SJCRH30 (cell line): ENCODE measurements around the gene GZMM. TPM values are rescaled to one million over a fixed set of nuclear protein-coding genes. Genes with fewer than 3 reads are reported as not detected.

Experiments used
- DNase-seq, 2 experiments: peaks; one replicate each; pipeline ENCODE4 v3.0.0-alpha.2; 2015 to 2020
- H3K27ac ChIP-seq: fragments of 250-450 bp; sonication (Bioruptor Pico); 2 replicates; pipeline ENCODE4 v1.5.1; 2020; ENCODE audit warnings: mild to moderate bottlenecking, moderate library complexity
- H3K27me3 ChIP-seq: fragments of 250-450 bp; sonication (Bioruptor Pico); 2 replicates; pipeline ENCODE4 v1.5.1; 2020; ENCODE audit warnings: mild to moderate bottlenecking, moderate library complexity
- H3K36me3 ChIP-seq: fragments of 250-450 bp; sonication (Bioruptor Pico); 2 replicates; pipeline ENCODE4 v1.5.1; 2020; ENCODE audit warnings: mild to moderate bottlenecking, moderate library complexity
- H3K4me1 ChIP-seq: fragments of 250-450 bp; sonication (Bioruptor Pico); 2 replicates; pipeline ENCODE4 v1.5.1; 2020; ENCODE audit warnings: mild to moderate bottlenecking, moderate library complexity
- H3K4me3 ChIP-seq: fragments of 250-450 bp; sonication (Bioruptor Pico); 2 replicates; pipeline ENCODE4 v1.5.1; 2020; ENCODE audit warnings: mild to moderate bottlenecking, moderate library complexity
- H3K9me3 ChIP-seq: fragments of 250-450 bp; sonication (Bioruptor Pico); replicated peaks from 2 replicates; pipeline ENCODE4 v1.5.1; 2020; ENCODE audit warnings: mild to moderate bottlenecking, moderate library complexity
- total RNA-seq: library from RNA; depleted of rRNA; stranded (reverse); fragments of >200 nt; shearing (Covaris generic); gene quantifications from 2 replicates; pipeline ENCODE4 v1.2.3, GENCODE V29; 2014

Gene GZMM
- total RNA-seq, 1 experiment from 2014 or later, result not detected

DNA sequence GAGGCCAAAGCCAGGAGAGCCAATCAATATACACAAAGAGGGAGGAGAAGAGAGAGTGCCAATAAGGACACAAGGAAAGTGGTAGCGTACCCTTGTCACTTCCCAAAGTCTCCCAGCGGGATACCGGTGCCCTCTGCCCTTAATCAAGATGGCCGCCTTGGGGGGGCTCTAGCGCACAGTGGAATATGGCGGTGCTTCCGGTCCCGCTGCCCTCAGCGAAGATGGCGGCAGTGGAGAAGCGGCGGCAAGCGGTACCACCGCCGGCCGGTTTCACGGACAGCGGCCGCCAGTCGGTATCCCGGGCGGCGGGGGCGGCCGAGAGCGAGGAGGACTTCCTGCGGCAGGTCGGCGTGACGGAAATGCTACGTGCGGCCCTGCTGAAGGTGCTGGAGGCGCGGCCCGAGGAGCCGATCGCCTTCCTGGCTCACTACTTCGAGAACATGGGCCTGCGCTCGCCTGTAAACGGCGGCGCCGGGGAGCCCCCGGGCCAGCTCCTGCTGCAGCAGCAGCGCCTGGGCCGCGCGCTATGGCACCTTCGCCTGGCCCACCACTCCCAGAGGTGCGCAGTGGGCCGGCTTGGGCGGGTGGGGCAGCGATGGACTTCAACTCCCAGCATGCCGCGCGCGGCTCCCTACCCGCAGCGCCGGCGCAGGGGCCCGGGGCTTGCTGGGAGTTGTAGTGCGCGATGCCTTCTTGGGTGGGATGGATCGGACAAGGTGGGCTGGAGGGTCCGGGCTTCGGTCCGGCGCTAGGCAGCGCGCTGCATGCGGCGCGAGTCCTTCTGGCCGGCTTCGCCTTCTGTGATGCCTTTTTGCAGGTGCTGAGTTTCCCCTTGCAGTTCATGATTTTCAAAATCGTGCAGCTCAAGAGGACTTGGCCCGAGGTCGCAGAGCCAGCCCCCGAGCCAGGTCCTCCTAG, 36.3 kb upstream of the GZMM start, which contains the start of gene TPGS1:
Gene TPGS1 (plus strand): TSS at position 212 of the 918 bp plus-strand sequence. CDS start 10 bp downstream, at position 222.
- Histone ChIP-seq H3K4me3 (peak within 1 kb of the TSS; percentile 97), H3K9me3 (no peaks in the 10 kb centered on the region), H3K27ac (peak within 1 kb of the TSS; percentile 95), H3K27me3 (no peaks in the 10 kb centered on the region), H3K36me3 (no peaks in the 10 kb centered on the region), H3K4me1 (peaks cover 11% of the 10 kb centered on the region)
- DNase-seq, result peak; percentile 76 to 99

DNA sequence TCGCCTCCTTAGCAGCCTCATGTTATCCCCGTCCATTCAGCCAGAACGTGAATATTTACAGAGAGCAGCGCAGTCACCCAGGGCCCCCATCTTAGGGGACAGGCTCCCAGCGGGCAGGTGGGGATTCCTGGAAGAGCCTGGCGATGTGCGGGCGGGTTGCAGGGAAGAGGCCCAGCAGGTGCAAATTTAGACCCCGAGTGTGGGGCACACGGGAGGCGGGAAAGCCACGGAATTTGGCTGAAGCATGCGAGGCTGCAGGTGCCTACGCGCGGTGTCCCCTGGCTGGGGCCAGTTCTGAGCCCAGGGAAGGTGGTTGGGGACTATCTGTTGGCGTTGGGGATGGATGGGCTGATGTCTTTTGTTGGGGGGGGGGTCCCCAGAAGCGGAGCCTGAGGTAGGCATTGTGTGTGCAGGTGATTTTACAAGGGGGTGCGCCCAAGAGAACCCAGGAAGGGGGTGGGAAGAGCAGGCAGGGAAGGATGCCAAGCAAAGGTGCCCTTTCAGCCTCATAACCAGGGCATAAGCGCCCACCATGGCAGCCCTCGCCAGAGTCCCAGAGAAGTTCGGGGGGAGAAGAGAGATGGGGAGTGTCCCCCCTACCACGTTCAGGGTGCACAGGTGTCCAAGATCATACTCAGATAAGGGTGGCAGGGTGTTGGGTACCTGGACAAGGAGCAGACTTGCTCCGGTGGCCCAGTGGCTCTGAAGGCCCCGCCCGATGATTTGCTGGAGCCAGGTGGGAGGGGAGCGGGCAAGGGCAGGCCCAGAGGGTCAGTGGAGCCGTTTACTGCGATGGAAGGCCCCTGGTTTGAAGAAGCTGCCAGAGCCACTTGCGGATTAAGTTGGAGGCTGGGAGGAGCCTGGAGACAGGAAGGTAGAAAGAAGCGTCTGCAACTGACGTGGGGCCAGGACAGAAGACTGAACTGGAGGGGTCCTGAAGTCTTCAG, 35.4 kb upstream of the GZMM start:
- Histone ChIP-seq H3K27ac (no peak overlapping the region), H3K4me1 (peaks cover 11% of the 10 kb centered on the region), H3K36me3 (no peaks in the 10 kb centered on the region), H3K9me3 (no peaks in the 10 kb centered on the region), H3K4me3 (peak overlapping the region; percentile 97), H3K27me3 (no peaks in the 10 kb centered on the region)
- no peak for DNase-seq

DNA sequence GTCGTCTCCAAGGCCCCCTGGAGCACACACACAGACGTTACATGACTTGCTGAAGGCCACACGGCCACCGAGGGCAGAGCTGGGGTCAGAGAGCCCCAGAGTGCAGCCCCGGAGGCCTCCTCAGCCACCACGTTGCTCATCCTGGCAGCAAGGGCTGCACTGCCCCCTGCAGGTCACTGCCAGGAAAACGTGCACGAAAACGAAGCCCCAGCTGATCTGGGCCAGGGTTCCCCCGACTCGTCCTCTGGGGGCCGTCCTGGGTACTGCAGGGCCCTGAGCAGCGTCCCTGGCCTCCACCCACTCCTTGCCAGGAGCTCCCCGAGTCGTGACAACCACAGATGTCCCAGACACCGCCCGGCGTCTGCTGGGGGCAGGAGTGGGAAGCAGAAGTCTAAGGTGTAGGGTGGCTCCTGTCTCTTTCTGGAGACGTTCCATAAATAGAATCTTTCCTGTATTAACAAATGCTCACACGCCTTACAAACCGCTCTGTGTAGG, 33.2 kb upstream of the GZMM start:
- peak overlapping the region; percentile 13 for H3K4me3 ChIP-seq
- peak overlapping the region; percentile 86 for H3K27ac ChIP-seq
- H3K36me3 ChIP-seq, result no peaks in the 10 kb centered on the region
- H3K9me3 ChIP-seq, result no peaks in the 10 kb centered on the region
- H3K4me1 ChIP-seq, result peaks cover 11% of the 10 kb centered on the region
- H3K27me3 ChIP-seq, result no peaks in the 10 kb centered on the region
- peak; percentile 87 to 95 for DNase-seq

DNA sequence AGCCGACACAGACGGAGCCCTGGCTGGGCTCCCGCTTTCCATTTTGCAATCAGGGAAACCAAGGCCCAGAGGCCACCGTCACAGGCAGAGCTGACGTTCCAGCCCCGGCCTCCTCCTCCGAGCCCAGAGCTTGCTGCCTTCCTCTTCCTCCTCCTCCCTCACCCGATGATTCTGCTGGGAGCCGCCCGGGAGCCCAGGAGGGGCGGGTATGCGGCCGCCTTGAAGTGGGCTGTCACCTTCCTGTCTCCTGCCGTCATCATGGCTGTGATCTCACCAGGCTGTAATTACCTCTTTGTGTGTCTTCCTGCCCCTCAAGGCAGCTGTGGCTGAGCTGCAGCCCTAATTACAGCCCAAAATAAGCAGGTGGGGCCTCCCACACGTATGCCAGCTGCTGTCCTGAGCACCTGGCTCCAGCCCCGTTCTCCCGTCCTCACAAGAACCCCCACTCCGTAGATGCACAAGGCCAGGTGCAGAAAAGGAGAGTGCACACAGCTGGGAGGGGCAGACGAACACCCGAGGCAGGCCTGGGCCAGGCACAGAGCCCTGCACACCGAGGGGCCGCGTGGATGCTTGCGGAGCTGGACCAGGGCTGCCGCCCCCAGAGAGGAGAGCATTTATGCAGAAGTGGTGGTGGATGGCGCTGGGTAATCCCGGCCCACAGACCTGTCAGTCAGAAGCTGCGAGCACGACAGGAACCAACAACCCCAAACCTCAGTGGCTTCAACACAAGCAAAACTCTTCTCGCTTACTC, 32.6 kb upstream of the GZMM start:
- Histone ChIP-seq H3K27ac (peak overlapping the region; percentile 86), H3K9me3 (no peaks in the 10 kb centered on the region), H3K4me1 (peaks cover 11% of the 10 kb centered on the region), H3K4me3 (peak overlapping the region; percentile 13), H3K36me3 (no peaks in the 10 kb centered on the region), H3K27me3 (no peaks in the 10 kb centered on the region)
- peak; percentile 88 to 90 for DNase-seq

DNA sequence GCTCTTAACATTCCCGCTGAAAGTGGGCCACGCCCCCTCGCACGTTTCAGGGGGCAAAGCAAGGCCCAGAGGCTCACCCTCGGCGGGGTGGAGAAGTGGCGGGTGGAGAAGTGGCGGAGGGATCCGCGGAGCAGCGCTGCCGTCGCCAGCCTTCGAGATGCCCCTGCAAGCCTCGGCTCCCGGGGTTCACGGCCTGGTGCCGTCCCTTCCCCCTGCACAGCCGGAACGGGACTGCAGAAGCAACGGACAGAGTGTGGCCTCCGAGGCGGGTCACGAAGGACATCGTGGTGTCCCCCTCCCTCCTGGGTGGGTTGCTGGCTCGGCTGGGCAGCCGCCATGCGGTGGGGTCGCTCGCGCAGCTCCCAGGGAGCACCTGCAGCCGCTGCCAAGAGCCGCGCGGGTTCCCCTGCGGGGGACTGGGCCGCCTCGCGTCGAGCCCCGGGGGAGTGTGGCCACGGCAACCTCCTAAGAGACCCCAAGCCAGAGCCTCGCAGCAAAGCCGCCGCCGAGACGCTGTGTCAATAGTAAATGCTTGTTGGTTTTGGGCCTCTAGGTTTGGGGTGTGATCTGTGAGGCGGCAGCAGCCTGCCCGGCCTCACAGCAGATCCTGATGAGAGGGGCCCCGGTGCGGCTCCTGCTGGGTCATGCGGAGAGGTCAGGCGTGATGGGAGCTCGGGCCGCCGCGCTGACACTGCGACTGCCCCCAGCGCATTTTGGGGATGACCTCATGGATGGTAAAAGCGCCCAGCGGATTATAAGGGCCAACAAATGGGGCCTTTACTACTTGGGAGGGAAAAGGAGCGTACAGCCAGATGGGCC, 31.1 kb upstream of the GZMM start:
- no peak overlapping the region for H3K4me3 ChIP-seq
- H3K36me3 ChIP-seq, result no peaks in the 10 kb centered on the region
- no peaks in the 10 kb centered on the region for H3K27me3 ChIP-seq
- H3K9me3 ChIP-seq, result no peaks in the 10 kb centered on the region
- DNase-seq, result peak in 1 of 2 experiments; percentile 44
- H3K27ac ChIP-seq, result no peak overlapping the region
- H3K4me1 ChIP-seq, result peaks cover 11% of the 10 kb centered on the region

DNA sequence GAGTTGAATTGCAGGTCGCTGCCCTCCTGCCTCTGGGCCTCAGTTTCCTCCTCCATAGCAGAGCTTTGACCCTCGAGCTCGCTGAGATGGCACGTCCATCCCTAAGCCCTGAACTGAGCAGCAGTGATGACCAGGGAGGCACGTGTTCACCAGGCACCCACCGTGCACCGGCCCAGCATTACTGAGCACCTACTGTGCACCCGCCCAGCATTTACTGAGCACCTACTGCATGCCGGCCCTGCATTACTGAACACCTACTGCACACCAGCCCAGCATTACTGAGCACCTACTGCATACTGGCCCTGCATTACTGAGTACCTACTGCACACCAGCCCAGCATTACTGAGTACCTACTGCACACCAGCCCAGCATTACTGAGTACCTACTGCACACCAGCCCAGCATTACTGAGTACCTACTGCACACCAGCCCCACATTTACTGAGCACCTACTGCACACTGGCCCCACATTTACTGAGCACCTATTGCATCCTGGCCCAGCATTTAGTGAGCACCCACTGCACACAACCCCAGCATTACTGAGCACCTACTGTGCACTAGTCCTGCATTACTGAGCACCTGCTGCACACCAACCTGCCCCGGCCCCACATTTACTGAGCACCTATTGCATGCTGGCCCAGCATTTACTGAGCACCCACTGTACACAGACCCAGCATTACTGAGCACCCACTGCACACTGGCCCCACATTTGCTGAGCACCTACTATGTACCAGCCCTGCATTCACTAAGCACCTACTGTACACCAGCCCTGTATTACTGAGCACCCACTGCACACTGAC, 30.3 kb upstream of the GZMM start:
- Histone ChIP-seq H3K4me3 (no peak overlapping the region), H3K27ac (no peak overlapping the region), H3K9me3 (no peaks in the 10 kb centered on the region), H3K4me1 (peaks cover 11% of the 10 kb centered on the region), H3K36me3 (no peaks in the 10 kb centered on the region), H3K27me3 (no peaks in the 10 kb centered on the region)
- no peak for DNase-seq

DNA sequence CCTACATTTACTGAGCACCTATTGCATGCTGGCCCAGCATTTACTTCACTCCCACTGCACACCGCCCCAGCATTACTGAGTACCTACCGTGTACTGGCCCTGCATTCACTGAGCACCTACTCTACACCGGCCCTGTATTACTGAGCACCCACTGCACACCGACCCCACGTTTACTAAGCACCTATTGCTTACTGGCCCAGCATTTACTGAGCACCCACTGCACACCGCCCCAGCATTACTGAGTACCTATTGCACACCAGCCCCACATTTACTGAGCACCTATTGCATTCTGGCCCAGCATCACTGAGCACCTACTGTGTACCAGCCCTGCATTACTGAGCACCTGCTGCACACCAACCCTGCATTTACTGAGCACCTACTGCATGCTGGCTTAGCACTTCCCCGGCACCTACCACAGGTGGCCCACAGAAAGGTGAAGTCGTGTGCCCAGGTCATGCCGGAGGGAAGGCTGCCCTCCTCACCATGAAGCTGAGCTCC, 29.6 kb upstream of the GZMM start:
- no peaks in the 10 kb centered on the region for H3K36me3 ChIP-seq
- no peaks in the 10 kb centered on the region for H3K27me3 ChIP-seq
- no peak overlapping the region for H3K27ac ChIP-seq
- H3K4me1 ChIP-seq, result peaks cover 11% of the 10 kb centered on the region
- DNase-seq, result no peak
- H3K9me3 ChIP-seq, result no peaks in the 10 kb centered on the region
- no peak overlapping the region for H3K4me3 ChIP-seq

DNA sequence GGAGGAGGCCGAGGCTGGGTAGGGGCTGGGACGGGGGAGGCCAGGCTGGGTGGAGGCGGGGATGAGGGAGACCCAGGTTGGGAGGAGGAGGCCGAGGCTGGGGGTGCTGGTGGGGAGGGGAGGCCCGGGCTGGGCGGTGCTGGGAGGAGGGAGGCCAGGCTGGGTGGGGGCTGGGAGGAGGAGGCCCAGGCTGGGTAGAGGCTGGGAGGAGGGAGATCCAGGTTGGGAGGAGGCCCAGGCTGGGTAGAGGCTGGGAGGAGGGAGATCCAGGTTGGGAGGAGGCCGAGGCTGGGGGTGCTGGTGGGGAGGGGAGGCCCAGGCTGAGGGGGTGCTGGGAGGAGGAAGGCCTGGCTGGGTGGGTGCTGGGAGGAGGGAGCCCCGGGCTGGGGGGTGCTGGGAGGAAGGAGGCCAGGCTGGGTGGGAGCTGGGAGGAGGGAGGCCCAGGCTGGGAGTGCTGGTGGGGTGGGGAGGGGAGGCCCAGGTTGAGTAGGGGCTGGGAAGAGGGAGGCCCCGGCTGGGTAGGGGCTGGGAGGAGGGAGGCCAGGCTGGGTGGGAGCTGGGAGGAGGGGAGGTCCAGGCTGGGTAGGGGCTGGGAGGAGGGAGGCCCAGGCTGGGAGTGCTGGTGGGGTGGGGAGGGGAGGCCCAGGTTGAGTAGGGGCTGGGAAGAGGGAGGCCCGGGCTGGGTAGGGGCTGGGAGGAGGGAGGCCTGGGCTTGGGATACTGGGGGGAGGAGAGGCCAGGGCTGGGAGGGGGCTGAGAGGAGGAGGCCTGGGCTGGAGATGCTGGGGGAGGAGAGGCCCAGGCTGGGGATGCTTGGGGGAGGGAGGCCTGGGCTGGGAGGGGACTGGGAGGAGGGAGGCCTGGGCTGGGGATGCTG, 25.9 kb upstream of the GZMM start:
- no peak overlapping the region for H3K27ac ChIP-seq
- no peaks in the 10 kb centered on the region; the same call in 1 of the 2 replicates for H3K9me3 ChIP-seq
- no peaks in the 10 kb centered on the region for H3K4me1 ChIP-seq
- no peaks in the 10 kb centered on the region for H3K36me3 ChIP-seq
- no peak overlapping the region for H3K4me3 ChIP-seq
- no peak for DNase-seq
- H3K27me3 ChIP-seq, result no peaks in the 10 kb centered on the region

DNA sequence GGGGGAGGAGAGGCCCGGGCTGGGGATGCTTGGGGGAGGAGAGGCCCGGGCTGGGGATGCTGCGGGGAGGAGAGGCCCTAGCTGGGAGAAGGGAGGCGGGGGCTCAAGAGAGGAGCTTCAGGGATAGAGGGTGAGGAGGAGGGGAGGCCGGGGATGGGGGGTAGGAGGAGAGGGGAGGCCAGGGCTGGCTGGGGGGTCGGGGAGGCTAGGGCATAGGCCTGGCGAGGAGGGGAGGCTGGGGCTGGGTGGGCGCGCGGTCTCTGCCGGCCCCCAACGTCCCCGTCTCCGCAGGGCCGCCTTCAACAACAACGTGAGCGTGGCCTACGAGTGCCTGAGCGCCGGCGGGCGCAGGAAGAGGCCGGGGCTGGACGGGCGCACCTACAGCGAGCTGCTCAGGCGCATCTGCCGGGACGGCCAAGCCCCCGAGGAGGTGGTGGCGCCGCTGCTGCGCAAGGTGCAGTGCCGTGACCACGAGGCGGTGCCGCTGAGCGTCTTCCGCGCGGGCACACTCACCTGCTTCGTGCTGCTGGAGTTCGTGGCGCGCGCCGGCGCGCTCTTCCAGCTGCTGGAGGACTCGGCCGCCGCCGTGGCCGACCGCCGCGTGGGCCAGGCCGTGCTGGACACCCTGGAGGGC, 25.1 kb upstream of the GZMM start:
- Histone ChIP-seq H3K9me3 (no peaks in the 10 kb centered on the region; the same call in 1 of the 2 replicates), H3K27me3 (no peaks in the 10 kb centered on the region), H3K4me3 (no peak overlapping the region), H3K4me1 (no peaks in the 10 kb centered on the region), H3K36me3 (no peaks in the 10 kb centered on the region), H3K27ac (no peak overlapping the region)
- DNase-seq, result no peak

DNA sequence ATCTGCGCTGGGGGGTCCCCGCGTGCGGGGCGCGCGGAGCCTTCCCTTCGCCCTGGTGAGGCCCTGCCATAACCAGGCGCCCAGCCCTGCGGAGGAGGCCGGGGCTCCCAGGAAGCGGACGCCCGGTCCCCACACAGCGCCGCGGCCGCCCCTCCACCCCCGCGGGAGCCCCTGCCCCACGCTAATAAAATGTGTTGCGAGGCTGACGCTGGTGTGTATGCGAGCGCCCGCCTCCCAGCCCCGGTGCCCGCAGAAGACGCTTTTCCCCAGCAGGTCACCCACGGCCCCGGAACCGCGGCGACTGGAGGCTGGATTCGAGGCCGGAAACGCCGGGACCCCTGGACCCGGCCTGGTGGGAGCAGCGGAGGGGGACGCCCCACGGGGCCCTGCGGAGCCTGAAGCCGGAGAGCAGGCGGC, 24.4 kb upstream of the GZMM start:
- H3K27me3 ChIP-seq, result no peaks in the 10 kb centered on the region
- no peak for DNase-seq
- no peaks in the 10 kb centered on the region for H3K36me3 ChIP-seq
- H3K4me3 ChIP-seq, result no peak overlapping the region
- H3K4me1 ChIP-seq, result no peaks in the 10 kb centered on the region
- H3K27ac ChIP-seq, result no peak overlapping the region
- no peaks in the 10 kb centered on the region; the same call in 1 of the 2 replicates for H3K9me3 ChIP-seq

DNA sequence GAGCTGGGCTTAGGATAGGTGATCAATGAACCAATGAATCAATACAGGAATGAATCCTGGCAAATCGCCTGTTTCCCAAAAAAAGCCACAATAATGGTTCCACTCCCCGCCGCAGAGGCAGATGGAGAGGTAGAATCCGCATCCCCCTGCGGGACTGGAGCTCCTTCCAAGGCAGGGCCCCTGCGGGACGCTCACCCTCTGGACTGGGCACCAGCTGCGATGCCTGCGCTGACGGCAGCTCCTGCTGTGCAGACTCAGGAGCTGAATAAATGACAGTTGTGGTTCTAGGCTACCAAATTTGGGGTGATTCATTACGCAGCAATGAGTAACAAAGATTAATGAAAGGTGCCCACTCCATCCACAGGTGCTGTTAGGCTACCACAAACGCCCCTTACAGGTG, 21.1 kb upstream of the GZMM start:
- no peaks in the 10 kb centered on the region for H3K36me3 ChIP-seq

More for the DNA sequence above, 21.1 kb upstream of the GZMM start:
- DNase-seq, result no peak
- no peak overlapping the region for H3K27ac ChIP-seq
- no peaks in the 10 kb centered on the region; the same call in 1 of the 2 replicates for H3K9me3 ChIP-seq
- peak overlapping the region; percentile 38 for H3K4me3 ChIP-seq
- H3K4me1 ChIP-seq, result no peaks in the 10 kb centered on the region
- H3K27me3 ChIP-seq, result no peaks in the 10 kb centered on the region
